Keratinocyte (primary cell): Measurements from ENCODE around the gene SIVA1. TPM values are rescaled to one million over a fixed set of nuclear protein-coding genes. Genes with fewer than 3 reads are reported as not detected.

Source experiments
- DNase-seq: peaks from one replicate; pipeline ENCODE4 v3.0.0-alpha.2; 2011; ENCODE audit warnings: low read depth, missing footprints, low spot score
- FAIRE-seq: peaks from 2 replicates; lab custom pipeline; 2011; peaks lifted over from hg19 to GRCh38; lab: Jason Lieb, UNC
- H2AFZ ChIP-seq: 2 replicates; pipeline ENCODE4 v1.6.0; 2012; ENCODE audit warnings: low read length, control low read depth, inconsistent platforms; ENCODE audit not compliant: control insufficient read depth
- H3K27ac ChIP-seq: 2 replicates; pipeline ENCODE4 v1.5.1; 2011; ENCODE audit warnings: low read length; ENCODE audit not compliant: control insufficient read depth, insufficient read depth
- H3K27me3 ChIP-seq: 3 replicates; pipeline ENCODE4 v1.6.0; 2011; ENCODE audit warnings: low read length; ENCODE audit not compliant: control insufficient read depth, insufficient read depth; ENCODE audit errors: extremely low read depth
- H3K36me3 ChIP-seq, 2 experiments: 2 replicates in 1 of 2; 3 replicates in 1 of 2; pipeline ENCODE4 v1.5.1; 2011; ENCODE audit warnings: low read length in 2 of 2, mild to moderate bottlenecking in 1 of 2; ENCODE audit not compliant: control insufficient read depth in 2 of 2, insufficient read depth in 2 of 2; ENCODE audit errors: extremely low read depth in 1 of 2
- H3K4me1 ChIP-seq: 3 replicates; pipeline ENCODE4 v1.5.1; 2011; ENCODE audit warnings: low read length; ENCODE audit not compliant: control insufficient read depth, insufficient read depth; ENCODE audit errors: extremely low read depth
- H3K4me2 ChIP-seq: 3 replicates; pipeline ENCODE4 v1.6.0; 2011; ENCODE audit warnings: low read depth, low read length; ENCODE audit not compliant: control insufficient read depth, insufficient read depth; ENCODE audit errors: extremely low read depth
- H3K4me3 ChIP-seq, 3 experiments: fragments of 200-600 bp in 1 of 3; sonication (generic) in 1 of 3; 2 replicates in 2 of 3; 3 replicates in 1 of 3; pipeline ENCODE4 v1.5.1; 2011 to 2016; ENCODE audit warnings: low read length in 3 of 3, mild to moderate bottlenecking in 3 of 3, control low read depth in 2 of 3, inconsistent platforms in 1 of 3, low read depth in 1 of 3, mixed read lengths in 1 of 3, mixed run types in 1 of 3, moderate library complexity in 1 of 3; ENCODE audit not compliant: control insufficient read depth in 2 of 3, insufficient read depth in 2 of 3; ENCODE audit errors: extremely low read depth in 1 of 3
- H3K79me2 ChIP-seq: 2 replicates; pipeline ENCODE4 v1.6.0; 2012; ENCODE audit warnings: low read length; ENCODE audit not compliant: control insufficient read depth, insufficient read depth
- H3K9ac ChIP-seq: 3 replicates; pipeline ENCODE4 v1.6.0; 2011; ENCODE audit warnings: low read length; ENCODE audit not compliant: control insufficient read depth, insufficient read depth; ENCODE audit errors: extremely low read depth
- H3K9me1 ChIP-seq: 3 replicates; pipeline ENCODE4 v1.6.0; 2011; ENCODE audit warnings: low read length; ENCODE audit not compliant: control insufficient read depth, insufficient read depth; ENCODE audit errors: extremely low read depth
- H3K9me3 ChIP-seq: 2 replicates; pipeline ENCODE4 v1.5.1; 2012; ENCODE audit warnings: low read depth, low read length; ENCODE audit not compliant: control insufficient read depth
- H4K20me1 ChIP-seq: 3 replicates; pipeline ENCODE4 v1.6.0; 2011; ENCODE audit warnings: low read length; ENCODE audit not compliant: control insufficient read depth, insufficient read depth; ENCODE audit errors: extremely low read depth
- CTCF ChIP-seq, 3 experiments: IDR thresholded peaks in 1 of 3; conservative IDR thresholded peaks in 1 of 3; optimal IDR thresholded peaks in 1 of 3; 2 replicates in 2 of 3; 3 replicates in 1 of 3; pipeline versions ENCODE3 to v1.5.1; 2011; ENCODE audit warnings: low read length in 3 of 3, mild to moderate bottlenecking in 3 of 3, moderate library complexity in 2 of 3, control low read depth in 1 of 3, inconsistent platforms in 1 of 3; ENCODE audit not compliant: insufficient read depth in 2 of 3; ENCODE audit errors: extremely low read depth in 1 of 3
- EZH2 ChIP-seq: IDR thresholded peaks from one replicate; pipeline ENCODE4 v1.6.1; 2012; ENCODE audit warnings: inconsistent platforms, mild to moderate bottlenecking, low read length, moderate library complexity
- dilution Hi-C: fragments of 300-500 bp; cut with MboI; formaldehyde crosslinking; loops from one replicate; pipeline ENCODE4 v1.7.0; 2020; ENCODE audit warnings: low sequenced_read_pairs; ENCODE audit not compliant: extremely low pct_ligation_motif_present
- polyA plus RNA-seq, 5 experiments: library from polyadenylated mRNA; depleted of rRNA in 3 of 5; stranded (reverse) in 3 of 5; stranded (forward) in 1 of 5; unstranded in 1 of 5; fragments of >200 nt; gene quantifications; 1 replicate in 1 of 5; 2 replicates in 3 of 5; 3 replicates in 1 of 5; pipeline versions ENCODE4 v1.2.1 to v1.2.3, GENCODE V29; 2011 to 2012; ENCODE audit warnings: missing spikeins in 2 of 5, low read depth in 1 of 5, low replicate concordance in 1 of 5

The SIVA1 gene
- polyA plus RNA-seq, 1 donor (not counting 4 experiments of a cell fraction or from before 2014, with no cell fraction given), result 35.3 TPM

DNA sequence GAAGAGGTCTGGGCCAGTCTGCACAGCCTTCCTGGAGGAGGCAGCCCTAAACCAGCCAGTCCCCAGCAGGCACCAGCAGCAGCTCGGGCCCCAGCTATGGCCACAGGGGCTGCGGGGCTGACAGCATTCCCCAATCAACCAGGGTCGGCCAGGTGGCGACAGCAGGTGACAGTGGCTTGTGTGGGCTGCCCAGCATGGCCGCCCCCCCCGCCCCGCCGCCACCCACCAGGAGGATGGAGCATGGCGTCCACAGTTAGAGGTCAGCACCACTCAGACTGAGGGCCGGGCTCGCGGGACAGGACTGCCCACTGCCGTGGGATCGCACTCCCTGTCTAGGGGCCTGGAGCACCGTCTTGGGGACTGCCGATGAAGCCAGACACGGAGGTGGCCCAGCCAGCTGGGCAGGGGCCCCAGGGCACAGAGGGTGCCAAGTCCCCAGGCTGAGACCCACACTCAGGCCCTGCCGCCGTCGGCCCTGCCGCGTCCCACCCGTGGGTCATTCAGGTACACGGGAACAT lies 27.6 kb downstream of the SIVA1 start:
- TF ChIP-seq CTCF (optimal IDR thresholded peaks at IDR 0.05 in 1 of 3, IDR thresholded peaks at IDR 0.05 in 1 of 3, conservative IDR thresholded peaks at IDR 0.05 in 1 of 3; ENCODE audit: extremely low read depth in 1 of 3, insufficient read depth in 2 of 3, low read length in 3 of 3), result no peak
- TF ChIP-seq EZH2, result no peak
- H3K4me2 ChIP-seq, result no peak overlapping the region
- no peaks in the 10 kb centered on the region for H3K4me1 ChIP-seq
- H4K20me1 ChIP-seq, result peaks cover 7% of the 10 kb centered on the region
- no peak overlapping the region for H3K27ac ChIP-seq
- no peak for DNase-seq
- no peak overlapping the region for H3K9ac ChIP-seq
- H3K9me1 ChIP-seq, result no peaks in the 10 kb centered on the region
- no peak overlapping the region for H3K4me3 ChIP-seq
- H3K79me2 ChIP-seq, result peaks cover 14% of the 10 kb centered on the region
- dilution Hi-C loops, result no loop called here
- H2AFZ ChIP-seq, result no peak overlapping the region
- no peaks in the 10 kb centered on the region for H3K9me3 ChIP-seq
- no peaks in the 10 kb centered on the region for H3K27me3 ChIP-seq
- H3K36me3 ChIP-seq, result peaks cover 12 to 14% of the 10 kb centered on the region in 2 experiments
- no peak for FAIRE-seq

DNA sequence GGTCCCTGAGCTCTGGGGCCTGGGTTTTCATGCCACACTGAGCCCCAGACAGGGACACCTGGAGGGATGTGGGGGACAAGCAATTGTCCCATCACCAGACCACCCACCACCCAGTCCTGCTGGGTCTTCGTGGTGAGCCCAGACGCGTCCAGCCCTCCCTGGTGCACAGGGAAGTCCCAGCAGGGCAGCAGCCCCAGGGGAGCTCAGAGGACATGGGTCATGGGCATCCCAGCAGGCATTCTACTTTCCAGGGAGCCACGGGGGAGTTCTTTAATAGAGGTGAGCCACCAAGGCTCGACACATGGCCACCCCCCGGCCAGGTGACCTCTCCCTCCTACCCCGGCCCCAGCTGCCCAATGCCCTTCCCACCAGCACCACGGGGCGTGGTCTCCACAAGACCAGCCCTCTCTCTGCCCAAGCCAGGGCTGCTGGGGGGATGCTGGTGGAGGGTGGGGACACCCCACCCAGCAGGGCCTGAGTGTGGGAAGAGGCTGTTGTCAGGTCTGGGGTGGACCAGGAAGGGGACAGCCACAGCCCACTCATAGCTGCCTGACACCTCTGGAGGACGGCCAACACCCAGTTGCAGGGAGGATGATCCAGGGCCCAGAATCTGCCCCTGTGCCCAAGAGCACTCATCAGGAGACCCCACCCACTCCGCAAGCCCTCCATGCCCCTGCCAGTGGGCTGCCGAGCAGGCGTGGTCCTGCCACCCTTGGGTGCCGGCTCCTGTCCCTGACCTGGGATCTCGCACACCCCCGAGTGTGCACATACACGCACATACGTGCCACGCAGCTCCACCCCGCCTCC lies 28.5 kb downstream of the SIVA1 start:
- Histone ChIP-seq H3K9me1 (no peaks in the 10 kb centered on the region), H2AFZ (no peak overlapping the region), H4K20me1 (peaks cover 7% of the 10 kb centered on the region), H3K9me3 (no peaks in the 10 kb centered on the region), H3K4me3 (no peak overlapping the region), H3K27me3 (no peaks in the 10 kb centered on the region), H3K9ac (no peak overlapping the region), H3K36me3 (peaks cover 11 to 15% of the 10 kb centered on the region in 2 experiments), H3K4me1 (no peaks in the 10 kb centered on the region), H3K27ac (no peak overlapping the region), H3K79me2 (peaks cover 18% of the 10 kb centered on the region), H3K4me2 (no peak overlapping the region)
- no peak for TF ChIP-seq CTCF (optimal IDR thresholded peaks at IDR 0.05 in 1 of 3, IDR thresholded peaks at IDR 0.05 in 1 of 3, conservative IDR thresholded peaks at IDR 0.05 in 1 of 3; ENCODE audit: extremely low read depth in 1 of 3, insufficient read depth in 2 of 3, low read length in 3 of 3)
- no peak for TF ChIP-seq EZH2
- no peak for DNase-seq
- no peak for FAIRE-seq
- dilution Hi-C loops, result no loop called here
